Hepatocyte (in vitro differentiated cells): ENCODE measurements around the gene AUTS2.

ENCODE experiments used
- EZH2 ChIP-seq: fragments of 200-600 bp; sonication (generic); IDR thresholded peaks from 2 replicates; pipeline ENCODE4 v1.6.1; 2016; ENCODE audit warnings: antibody characterized with exemption, mild to moderate bottlenecking, borderline replicate concordance
- TF ChIP-seq, protein P1 (sequence below): fragments of 200-600 bp; sonication (generic); IDR thresholded peaks from 2 replicates; pipeline ENCODE4 v1.5.1; 2016; ENCODE audit warnings: antibody characterized with exemption, mild to moderate bottlenecking; ENCODE audit not compliant: poor library complexity

DNA sequence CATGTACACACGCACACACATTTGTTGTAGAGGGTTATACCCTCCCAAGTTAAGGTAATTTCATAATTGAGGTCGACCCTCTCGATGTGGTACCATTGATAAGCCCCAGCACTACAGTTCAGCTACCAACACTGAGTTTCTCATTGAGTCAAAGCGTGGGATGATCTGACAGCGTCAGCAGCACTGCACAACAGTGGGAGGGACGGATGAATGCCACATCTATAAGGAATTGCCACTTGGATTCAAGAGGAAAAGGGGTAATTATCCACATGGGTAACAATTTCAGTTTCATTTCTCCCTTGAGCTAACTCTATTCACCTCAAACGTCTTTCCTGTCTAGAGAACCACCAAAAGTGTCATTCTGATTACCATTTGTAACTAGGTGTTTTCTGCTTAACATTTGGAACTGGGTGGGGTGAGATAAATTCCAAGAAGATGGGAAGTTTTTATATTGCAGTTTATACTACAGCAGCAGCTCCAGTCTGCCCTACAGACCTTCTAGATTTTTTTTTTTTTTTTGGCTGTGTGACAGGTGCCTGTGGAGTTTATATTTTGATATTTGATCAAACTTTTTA, 342.9 kb downstream of the AUTS2 start:
- TF ChIP-seq, protein P1, sequence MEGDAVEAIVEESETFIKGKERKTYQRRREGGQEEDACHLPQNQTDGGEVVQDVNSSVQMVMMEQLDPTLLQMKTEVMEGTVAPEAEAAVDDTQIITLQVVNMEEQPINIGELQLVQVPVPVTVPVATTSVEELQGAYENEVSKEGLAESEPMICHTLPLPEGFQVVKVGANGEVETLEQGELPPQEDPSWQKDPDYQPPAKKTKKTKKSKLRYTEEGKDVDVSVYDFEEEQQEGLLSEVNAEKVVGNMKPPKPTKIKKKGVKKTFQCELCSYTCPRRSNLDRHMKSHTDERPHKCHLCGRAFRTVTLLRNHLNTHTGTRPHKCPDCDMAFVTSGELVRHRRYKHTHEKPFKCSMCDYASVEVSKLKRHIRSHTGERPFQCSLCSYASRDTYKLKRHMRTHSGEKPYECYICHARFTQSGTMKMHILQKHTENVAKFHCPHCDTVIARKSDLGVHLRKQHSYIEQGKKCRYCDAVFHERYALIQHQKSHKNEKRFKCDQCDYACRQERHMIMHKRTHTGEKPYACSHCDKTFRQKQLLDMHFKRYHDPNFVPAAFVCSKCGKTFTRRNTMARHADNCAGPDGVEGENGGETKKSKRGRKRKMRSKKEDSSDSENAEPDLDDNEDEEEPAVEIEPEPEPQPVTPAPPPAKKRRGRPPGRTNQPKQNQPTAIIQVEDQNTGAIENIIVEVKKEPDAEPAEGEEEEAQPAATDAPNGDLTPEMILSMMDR: no peak
- no peak for TF ChIP-seq EZH2
